OCI-LY3 (cell line): Measurements from ENCODE around the gene PLCB2.

Experiments used
- EZH2phosphoT487 ChIP-seq: fragments of 200-600 bp; shearing (Covaris generic); IDR thresholded peaks from 2 replicates; pipeline ENCODE4 v1.6.1; 2018; ENCODE audit warnings: antibody characterized with exemption, mixed run types, low read depth
- TF ChIP-seq, protein P1 (sequence below): fragments of 200-600, 300-600 bp; sonication (generic); IDR thresholded peaks from 2 replicates; pipeline ENCODE4 v1.5.1; 2014; ENCODE audit warnings: antibody characterized with exemption, low read length, low read depth

DNA sequence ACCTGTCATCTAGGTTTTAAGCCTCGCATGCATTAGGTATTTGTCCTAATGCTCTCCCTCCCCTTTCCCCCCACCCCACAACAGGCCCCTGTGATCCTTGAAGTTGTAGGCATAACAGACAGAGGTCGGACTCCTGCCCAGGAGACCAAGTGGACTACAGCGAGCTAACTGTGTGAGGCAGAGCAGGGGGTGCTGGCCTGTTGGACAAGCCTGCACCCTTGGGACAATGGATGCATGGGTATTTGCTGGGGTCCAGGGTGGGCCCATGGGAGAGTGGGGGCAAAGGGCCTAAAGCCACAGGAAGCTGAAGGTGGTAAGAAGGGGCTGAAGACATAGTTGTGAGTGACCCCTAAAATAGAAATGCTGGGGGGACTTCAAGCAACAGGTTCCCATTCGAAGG lies 2.5 kb downstream of the PLCB2 start:
- TF ChIP-seq, protein P1, sequence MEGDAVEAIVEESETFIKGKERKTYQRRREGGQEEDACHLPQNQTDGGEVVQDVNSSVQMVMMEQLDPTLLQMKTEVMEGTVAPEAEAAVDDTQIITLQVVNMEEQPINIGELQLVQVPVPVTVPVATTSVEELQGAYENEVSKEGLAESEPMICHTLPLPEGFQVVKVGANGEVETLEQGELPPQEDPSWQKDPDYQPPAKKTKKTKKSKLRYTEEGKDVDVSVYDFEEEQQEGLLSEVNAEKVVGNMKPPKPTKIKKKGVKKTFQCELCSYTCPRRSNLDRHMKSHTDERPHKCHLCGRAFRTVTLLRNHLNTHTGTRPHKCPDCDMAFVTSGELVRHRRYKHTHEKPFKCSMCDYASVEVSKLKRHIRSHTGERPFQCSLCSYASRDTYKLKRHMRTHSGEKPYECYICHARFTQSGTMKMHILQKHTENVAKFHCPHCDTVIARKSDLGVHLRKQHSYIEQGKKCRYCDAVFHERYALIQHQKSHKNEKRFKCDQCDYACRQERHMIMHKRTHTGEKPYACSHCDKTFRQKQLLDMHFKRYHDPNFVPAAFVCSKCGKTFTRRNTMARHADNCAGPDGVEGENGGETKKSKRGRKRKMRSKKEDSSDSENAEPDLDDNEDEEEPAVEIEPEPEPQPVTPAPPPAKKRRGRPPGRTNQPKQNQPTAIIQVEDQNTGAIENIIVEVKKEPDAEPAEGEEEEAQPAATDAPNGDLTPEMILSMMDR: no peak
- no peak for TF ChIP-seq EZH2phosphoT487
